Measurements from ENCODE around the gene LDHB.

DNA sequence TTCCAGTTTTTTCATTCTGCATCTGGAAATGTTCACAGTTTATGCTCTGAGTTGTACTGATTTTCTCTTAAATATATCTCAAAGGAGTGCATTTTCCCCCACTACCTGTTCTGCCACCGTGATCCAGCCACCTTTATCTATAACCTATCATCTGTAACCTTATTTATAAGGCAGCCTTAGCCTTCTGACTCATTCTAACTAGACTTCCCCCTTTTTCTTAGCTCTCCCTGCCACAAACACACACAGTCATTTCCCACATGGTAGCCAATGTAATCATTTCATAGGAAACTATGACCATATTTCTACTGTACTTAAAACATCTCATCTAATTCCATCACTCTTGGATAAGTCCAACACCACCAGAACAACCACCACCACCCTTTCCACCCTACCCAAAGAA lies 42.2 kb downstream of the LDHB start:
- TF ChIP-seq, protein P1, sequence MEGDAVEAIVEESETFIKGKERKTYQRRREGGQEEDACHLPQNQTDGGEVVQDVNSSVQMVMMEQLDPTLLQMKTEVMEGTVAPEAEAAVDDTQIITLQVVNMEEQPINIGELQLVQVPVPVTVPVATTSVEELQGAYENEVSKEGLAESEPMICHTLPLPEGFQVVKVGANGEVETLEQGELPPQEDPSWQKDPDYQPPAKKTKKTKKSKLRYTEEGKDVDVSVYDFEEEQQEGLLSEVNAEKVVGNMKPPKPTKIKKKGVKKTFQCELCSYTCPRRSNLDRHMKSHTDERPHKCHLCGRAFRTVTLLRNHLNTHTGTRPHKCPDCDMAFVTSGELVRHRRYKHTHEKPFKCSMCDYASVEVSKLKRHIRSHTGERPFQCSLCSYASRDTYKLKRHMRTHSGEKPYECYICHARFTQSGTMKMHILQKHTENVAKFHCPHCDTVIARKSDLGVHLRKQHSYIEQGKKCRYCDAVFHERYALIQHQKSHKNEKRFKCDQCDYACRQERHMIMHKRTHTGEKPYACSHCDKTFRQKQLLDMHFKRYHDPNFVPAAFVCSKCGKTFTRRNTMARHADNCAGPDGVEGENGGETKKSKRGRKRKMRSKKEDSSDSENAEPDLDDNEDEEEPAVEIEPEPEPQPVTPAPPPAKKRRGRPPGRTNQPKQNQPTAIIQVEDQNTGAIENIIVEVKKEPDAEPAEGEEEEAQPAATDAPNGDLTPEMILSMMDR (IDR thresholded peaks at IDR 0.05; ENCODE audit: low read depth, low read length), result no peak
- TF ChIP-seq EZH2phosphoT487 (IDR thresholded peaks at IDR 0.05; ENCODE audit: low read depth), result no peak
